ENCODE data around the gene CHCHD3.

Gene CHCHD3

GRCh38 chr7:132881317-132881716 lies 200.6 kb downstream of the CHCHD3 start:
- TF ChIP-seq, protein P1, sequence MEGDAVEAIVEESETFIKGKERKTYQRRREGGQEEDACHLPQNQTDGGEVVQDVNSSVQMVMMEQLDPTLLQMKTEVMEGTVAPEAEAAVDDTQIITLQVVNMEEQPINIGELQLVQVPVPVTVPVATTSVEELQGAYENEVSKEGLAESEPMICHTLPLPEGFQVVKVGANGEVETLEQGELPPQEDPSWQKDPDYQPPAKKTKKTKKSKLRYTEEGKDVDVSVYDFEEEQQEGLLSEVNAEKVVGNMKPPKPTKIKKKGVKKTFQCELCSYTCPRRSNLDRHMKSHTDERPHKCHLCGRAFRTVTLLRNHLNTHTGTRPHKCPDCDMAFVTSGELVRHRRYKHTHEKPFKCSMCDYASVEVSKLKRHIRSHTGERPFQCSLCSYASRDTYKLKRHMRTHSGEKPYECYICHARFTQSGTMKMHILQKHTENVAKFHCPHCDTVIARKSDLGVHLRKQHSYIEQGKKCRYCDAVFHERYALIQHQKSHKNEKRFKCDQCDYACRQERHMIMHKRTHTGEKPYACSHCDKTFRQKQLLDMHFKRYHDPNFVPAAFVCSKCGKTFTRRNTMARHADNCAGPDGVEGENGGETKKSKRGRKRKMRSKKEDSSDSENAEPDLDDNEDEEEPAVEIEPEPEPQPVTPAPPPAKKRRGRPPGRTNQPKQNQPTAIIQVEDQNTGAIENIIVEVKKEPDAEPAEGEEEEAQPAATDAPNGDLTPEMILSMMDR (conservative IDR thresholded peaks at IDR 0.05), result no peak
- H3K27ac ChIP-seq, result no peak overlapping the region

- TF ChIP-seq, protein P1 (conservative IDR thresholded peaks at IDR 0.05), result no peak
- no peak overlapping the region for H3K27ac ChIP-seq
These were observed 202.3 kb downstream of the CHCHD3 start for GRCh38 chr7:132879579-132879978.

- TF ChIP-seq, protein P1 (conservative IDR thresholded peaks at IDR 0.05), result no peak
- H3K27ac ChIP-seq, result no peak overlapping the region
These were observed 203.5 kb downstream of the CHCHD3 start for GRCh38 chr7:132878204-132878919.

- TF ChIP-seq, protein P1 (conservative IDR thresholded peaks at IDR 0.05), result no peak
- H3K27ac ChIP-seq, result no peak overlapping the region
These were observed 204.3 kb downstream of the CHCHD3 start for GRCh38 chr7:132877573-132877972.

DNA sequence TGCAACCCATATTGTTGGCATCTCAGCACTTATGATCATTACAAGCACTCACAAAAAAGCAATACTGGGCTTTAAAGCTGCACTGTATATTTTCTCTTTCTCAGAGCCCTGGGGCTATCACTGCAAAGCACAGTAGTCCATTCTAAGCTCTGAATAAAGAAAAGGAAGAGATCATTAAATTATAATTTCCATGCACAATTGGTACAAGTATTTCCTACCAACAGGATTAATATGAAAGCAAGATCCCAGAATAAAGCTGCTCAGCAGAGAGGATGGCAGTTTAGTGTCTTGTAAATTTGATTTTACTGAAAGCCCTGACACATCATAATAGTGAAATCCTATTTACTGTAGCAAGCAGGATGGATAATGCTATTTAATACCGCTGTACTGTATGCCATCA lies 205.3 kb downstream of the CHCHD3 start:
- TF ChIP-seq, protein P1 (conservative IDR thresholded peaks at IDR 0.05), result no peak

GRCh38 chr7:132872034-132872433 lies 209.9 kb downstream of the CHCHD3 start:
- H3K27ac ChIP-seq, result no peak overlapping the region
- TF ChIP-seq, protein P1 (conservative IDR thresholded peaks at IDR 0.05), result no peak

More for the DNA sequence above, 205.3 kb downstream of the CHCHD3 start:
- H3K27ac ChIP-seq, result no peak overlapping the region

DNA sequence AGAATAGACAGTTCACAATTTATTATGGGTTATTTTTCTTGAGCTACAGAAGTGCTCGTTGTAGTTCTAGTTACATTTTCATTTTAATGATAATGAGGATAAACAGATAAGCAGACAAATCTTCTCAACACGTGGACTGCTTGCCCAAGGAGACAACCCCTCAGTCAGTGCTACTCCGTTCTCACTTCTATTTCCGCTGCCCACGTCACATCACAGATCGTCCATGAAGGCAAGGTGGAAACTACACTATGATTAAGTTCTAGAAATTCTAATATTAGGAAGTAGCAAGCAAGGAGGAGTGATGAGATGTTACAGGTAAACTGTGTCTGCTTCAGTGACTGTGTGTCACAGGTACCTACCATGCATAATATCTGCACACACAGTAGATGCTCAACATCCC lies 210.5 kb downstream of the CHCHD3 start:
- TF ChIP-seq, protein P1 (conservative IDR thresholded peaks at IDR 0.05), result no peak
- H3K27ac ChIP-seq, result no peak overlapping the region
